ENCODE results near the gene DDIT4.

DNA sequence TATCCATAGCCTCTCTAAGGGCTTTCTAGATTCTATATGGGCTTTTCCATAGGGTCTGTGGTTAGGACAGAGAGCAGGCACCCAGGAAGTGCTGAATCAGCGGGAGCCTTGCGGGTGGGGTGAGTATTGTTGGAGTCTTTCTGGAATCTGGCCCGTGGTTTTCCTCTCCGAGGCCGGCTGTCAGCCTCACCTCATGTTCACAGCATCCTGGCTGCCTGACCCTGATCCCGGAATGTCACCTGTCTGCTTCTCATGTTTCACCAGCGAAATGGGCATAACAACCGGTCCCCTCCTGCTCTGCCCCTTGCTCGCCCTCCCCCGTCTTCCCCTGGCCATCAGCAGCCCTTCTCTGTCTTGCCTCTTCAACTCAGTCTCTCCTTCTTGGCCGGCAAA, 36.5 kb downstream of the DDIT4 start:
- no peak for TF ChIP-seq SUZ12 (IDR thresholded peaks at IDR 0.05; ENCODE audit: extremely low read depth, insufficient read depth, insufficient read length)
- no peak for TF ChIP-seq YY1 (IDR thresholded peaks at IDR 0.05; ENCODE audit: insufficient read depth, insufficient read length)
- TF ChIP-seq ZNF274 (IDR thresholded peaks at IDR 0.05; ENCODE audit: low read depth, low read length), result no peak

Data from NT2/D1 (cell line).